IMR-90 (cell line): ENCODE data around the gene PLA2G2E. TPM values are rescaled to one million over a fixed set of nuclear protein-coding genes. Genes with fewer than 3 reads are reported as not detected.

ENCODE experiments used
- ATAC-seq: fragments of 200-7000 bp; cut with Tn5 transposase; 2 replicates; pipeline ENCODE4 v1.9.1; 2020; ENCODE audit warnings: low read depth, mild to moderate bottlenecking, moderate library complexity
- BruUV-seq: library from RNA; stranded (reverse); fragments of 400-500 nt; replicated peaks from 2 replicates; lab custom pipeline; 2021; lab: Mats Ljungman, UMichigan
- CTCF ChIA-PET: fragments of 300-600 bp; formaldehyde crosslinking; extraction: SDS; loops from one replicate; lab custom pipeline; 2021; ENCODE audit warnings: antibody characterized with exemption; lab: Yijun Ruan, JAX
- POLR2A ChIA-PET: fragments of 300-600 bp; sonication (Branson Sonifier 250); formaldehyde crosslinking; loops from one replicate; lab custom pipeline; 2022; ENCODE audit warnings: antibody characterized with exemption; ENCODE audit not compliant: unreplicated experiment; lab: Charles Lee
- DNase-seq: peaks from one replicate; pipeline ENCODE4 v3.0.0; 2013
- H2AFZ ChIP-seq: replicated peaks from 2 replicates; pipeline ENCODE3; 2013; ENCODE audit warnings: low read length, mild to moderate bottlenecking; ENCODE audit not compliant: poor library complexity
- H2AK5ac ChIP-seq: 2 replicates; pipeline ENCODE4 v1.6.1; 2013; ENCODE audit warnings: low read depth, low read length, inconsistent platforms
- H2AK9ac ChIP-seq: replicated peaks from 2 replicates; pipeline ENCODE3; 2013; ENCODE audit warnings: mild to moderate bottlenecking, low read depth, low read length, moderate library complexity; ENCODE audit not compliant: poor library complexity
- H2BK120ac ChIP-seq: 2 replicates; pipeline ENCODE4 v1.6.1; 2013; ENCODE audit warnings: low read depth, low read length, inconsistent platforms
- H2BK15ac ChIP-seq: 3 replicates; pipeline ENCODE4 v1.6.1; 2013; ENCODE audit warnings: low read depth, low read length, inconsistent platforms
- H2BK20ac ChIP-seq: 2 replicates; pipeline ENCODE4 v1.6.1; 2013; ENCODE audit warnings: low read depth, mild to moderate bottlenecking, inconsistent platforms, low read length, moderate library complexity
- H2BK5ac ChIP-seq: 2 replicates; pipeline ENCODE4 v1.6.1; 2013; ENCODE audit warnings: mild to moderate bottlenecking, low read depth, low read length, inconsistent platforms; ENCODE audit not compliant: poor library complexity, severe bottlenecking
- H3K14ac ChIP-seq: replicated peaks from 2 replicates; pipeline ENCODE4 v1.6.1; 2013; ENCODE audit warnings: low read depth, low read length, inconsistent platforms
- H3K18ac ChIP-seq: 2 replicates; pipeline ENCODE4 v1.6.1; 2013; ENCODE audit warnings: low read depth, low read length, control low read depth
- H3K23ac ChIP-seq: 2 replicates; pipeline ENCODE4 v1.6.1; 2013; ENCODE audit warnings: low read depth, low read length, inconsistent platforms
- H3K27ac ChIP-seq: 2 replicates; pipeline ENCODE4 v1.5.1; 2013; ENCODE audit warnings: mild to moderate bottlenecking, control low read depth, low read length; ENCODE audit not compliant: insufficient read depth
- H3K27me3 ChIP-seq: 2 replicates; pipeline ENCODE4 v1.6.1; 2013; ENCODE audit warnings: low read length; ENCODE audit not compliant: control insufficient read depth, insufficient read depth
- H3K36me3 ChIP-seq: 2 replicates; pipeline ENCODE4 v1.6.1; 2013; ENCODE audit warnings: low read length, mixed read lengths; ENCODE audit not compliant: control insufficient read depth, insufficient read depth
- H3K4ac ChIP-seq: 2 replicates; pipeline ENCODE4 v1.6.1; 2013; ENCODE audit warnings: low read depth, low read length, inconsistent platforms
- H3K4me1 ChIP-seq: 2 replicates; pipeline ENCODE4 v1.6.1; 2013; ENCODE audit warnings: low read length, mixed read lengths; ENCODE audit not compliant: control insufficient read depth, insufficient read depth
- H3K4me2 ChIP-seq: 2 replicates; pipeline ENCODE4 v1.6.1; 2013; ENCODE audit warnings: low read depth, mild to moderate bottlenecking, control low read depth, low read length, moderate library complexity
- H3K4me3 ChIP-seq: 2 replicates; pipeline ENCODE4 v1.5.1; 2013; ENCODE audit warnings: low read depth, mild to moderate bottlenecking, control low read depth, low read length, moderate library complexity; ENCODE audit not compliant: insufficient read depth
- H3K56ac ChIP-seq: 2 replicates; pipeline ENCODE4 v1.6.1; 2013; ENCODE audit warnings: low read length, inconsistent platforms; ENCODE audit not compliant: insufficient read depth; ENCODE audit errors: extremely low read depth
- H3K79me1 ChIP-seq, 2 experiments: 2 replicates each; pipeline ENCODE4 v1.6.1; 2013; ENCODE audit warnings: low read length in 2 of 2, inconsistent platforms in 1 of 2, low read depth in 1 of 2
- H3K9ac ChIP-seq: 2 replicates; pipeline ENCODE4 v1.6.1; 2013; ENCODE audit warnings: low read depth, low read length, control low read depth
- H3K9me1 ChIP-seq: 2 replicates; pipeline ENCODE4 v1.6.1; 2013; ENCODE audit warnings: low read length, inconsistent platforms; ENCODE audit not compliant: insufficient read depth
- H3K9me3 ChIP-seq: 2 replicates; pipeline ENCODE4 v1.6.1; 2013; ENCODE audit warnings: low read length; ENCODE audit not compliant: control insufficient read depth, insufficient read depth
- H4K20me1 ChIP-seq: 2 replicates; pipeline ENCODE4 v1.6.1; 2013; ENCODE audit warnings: low read length, inconsistent platforms; ENCODE audit not compliant: insufficient read depth
- H4K5ac ChIP-seq: 2 replicates; pipeline ENCODE4 v1.6.1; 2013; ENCODE audit warnings: mild to moderate bottlenecking, low read depth, low read length, control low read depth
- H4K8ac ChIP-seq, 2 experiments: 2 replicates each; pipeline ENCODE4 v1.6.1; 2013; ENCODE audit warnings: low read depth in 2 of 2, low read length in 2 of 2, control low read depth in 1 of 2, inconsistent platforms in 1 of 2
- H4K91ac ChIP-seq: 2 replicates; pipeline ENCODE4 v1.6.1; 2013; ENCODE audit warnings: low read depth, low read length, inconsistent platforms; ENCODE audit not compliant: insufficient read depth
- MAFK ChIP-seq: IDR thresholded peaks from 2 replicates; pipeline ENCODE4 v1.6.1; 2012; ENCODE audit warnings: low read depth, low read length, improper control_type of control experiment
- MAZ ChIP-seq: IDR thresholded peaks from 2 replicates; pipeline ENCODE4 v1.6.1; 2012; ENCODE audit warnings: low read depth, mild to moderate bottlenecking, low read length, improper control_type of control experiment, moderate library complexity, borderline replicate concordance
- NFE2L2 ChIP-seq: fragments of 150-350 bp; IDR thresholded peaks from 2 replicates; pipeline ENCODE4 v1.6.1; 2016; ENCODE audit warnings: low read depth, mild to moderate bottlenecking, low read length
- WGBS, 2 experiments: methylation state at CpG; one replicate each; pipeline versions ENCODE4 v1.1.5 to v1.1.7; 2013; ENCODE audit warnings: missing lambda C conversion rate in 2 of 2; ENCODE audit not compliant: insufficient read length in 1 of 2; ENCODE audit errors: extremely low coverage in 2 of 2; 5-methylcytosine and 5-hydroxymethylcytosine counted together
- dilution Hi-C: fragments of 300-500 bp; cut with HindIII; formaldehyde crosslinking; loops from one replicate; pipeline ENCODE4 v1.14.3; 2018; ENCODE audit warnings: low sequenced_read_pairs; ENCODE audit not compliant: unreplicated experiment
- in situ Hi-C: fragments of 300-500 bp; cut with MboI; formaldehyde crosslinking; loops from 3 replicates; pipeline ENCODE4 v1.14.3; 2019; ENCODE audit warnings: low sequenced_read_pairs, inconsistent platforms, mixed read lengths
- intact Hi-C: fragments of 100-400 bp; cut with micrococcal nuclease; formaldehyde crosslinking; loops from 2 replicates; pipeline ENCODE4 v1.10.0; 2022
- polyA plus RNA-seq, 3 experiments: library from polyadenylated mRNA; depleted of rRNA; stranded (reverse); fragments of >200 nt; gene quantifications; 2 replicates each; pipeline ENCODE4 v1.2.3, GENCODE V29; 2012; ENCODE audit warnings: low replicate concordance in 1 of 3
- total RNA-seq: library from RNA; depleted of rRNA; stranded (reverse); fragments of >200 nt; gene quantifications from 2 replicates; pipeline ENCODE4 v1.2.3, GENCODE V29; 2012
- TF ChIP-seq, protein P1 (sequence below): fragments of 150-350 bp; IDR thresholded peaks from 2 replicates; pipeline ENCODE4 v1.6.1; 2016; ENCODE audit warnings: low read depth, mild to moderate bottlenecking, low read length, moderate library complexity, borderline replicate concordance

The PLA2G2E gene
- total and polyA plus RNA-seq, 2 of the 4 experiments (the other 2 are of a cell fraction) = not detected

DNA sequence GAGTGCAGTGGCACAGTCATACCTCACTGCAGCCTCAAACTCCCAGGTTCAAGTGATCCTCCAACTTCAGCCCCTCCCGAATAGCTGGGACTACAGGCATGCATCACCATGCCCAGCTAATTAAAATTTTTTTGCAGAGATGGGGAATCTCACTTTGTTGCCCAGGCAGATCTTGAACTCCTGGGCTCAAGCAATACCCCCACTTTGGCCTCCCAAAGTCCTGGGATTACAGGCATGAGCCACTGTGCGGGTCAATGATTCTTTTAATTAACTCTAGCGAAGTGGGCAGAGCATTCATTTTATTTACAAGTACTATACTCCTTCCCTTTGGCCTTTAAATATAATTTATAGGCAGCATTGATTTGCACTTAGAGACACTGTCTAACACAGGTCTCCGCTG is 43.8 kb downstream of the PLA2G2E start:
- ATAC-seq (no peak), DNase-seq (no peak)
- in situ Hi-C loops (no loop called here), dilution Hi-C loops (no loop called here), intact Hi-C loops (loop anchor here (10.0 kb wide), 1 partner anchor 215 kb away; the partner anchor contains the start of gene HTR6)
- Histone ChIP-seq H3K36me3 (no peaks in the 10 kb centered on the region), H4K91ac (no peak overlapping the region), H2BK5ac (no peak overlapping the region), H4K20me1 (peaks cover 17% of the 10 kb centered on the region; the same call in 1 of the 2 replicates), H3K4ac (no peak overlapping the region), H2AFZ (no peak overlapping the region), H3K18ac (no peak overlapping the region), H3K4me2 (no peak overlapping the region), H2BK15ac (no peak overlapping the region), H4K8ac (no peak overlapping the region), H4K5ac (no peak overlapping the region), H2BK120ac (no peak overlapping the region), H3K4me1 (peaks cover 6% of the 10 kb centered on the region), H3K23ac (no peak overlapping the region), H2BK20ac (no peak overlapping the region), H2AK9ac (no peak overlapping the region), H3K14ac (no peak overlapping the region), H3K9me1 (0 out of 2 replicates have a peak, but pooled peaks cover 2% of the 10 kb centered on the region), H3K27me3 (peaks cover 2% of the 10 kb centered on the region; the same call in 1 of the 2 replicates), H3K4me3 (no peak overlapping the region), H3K27ac (no peak overlapping the region), H3K9me3 (no peaks in the 10 kb centered on the region), H3K79me1 (peaks cover 11 to 19% of the 10 kb centered on the region in 2 experiments), H2AK5ac (no peak overlapping the region), H3K9ac (no peak overlapping the region), H3K56ac (no peak overlapping the region)
- no TSS peak for BruUV-seq
- WGBS, 2 experiments = 100% methylated on average over 1 of the region's 4 CpGs; no CpG with 5 or more reads in 1 of the 2 experiments
- POLR2A ChIA-PET = no interaction called here
- CTCF ChIA-PET = no interaction called here
- TF ChIP-seq, protein P1, sequence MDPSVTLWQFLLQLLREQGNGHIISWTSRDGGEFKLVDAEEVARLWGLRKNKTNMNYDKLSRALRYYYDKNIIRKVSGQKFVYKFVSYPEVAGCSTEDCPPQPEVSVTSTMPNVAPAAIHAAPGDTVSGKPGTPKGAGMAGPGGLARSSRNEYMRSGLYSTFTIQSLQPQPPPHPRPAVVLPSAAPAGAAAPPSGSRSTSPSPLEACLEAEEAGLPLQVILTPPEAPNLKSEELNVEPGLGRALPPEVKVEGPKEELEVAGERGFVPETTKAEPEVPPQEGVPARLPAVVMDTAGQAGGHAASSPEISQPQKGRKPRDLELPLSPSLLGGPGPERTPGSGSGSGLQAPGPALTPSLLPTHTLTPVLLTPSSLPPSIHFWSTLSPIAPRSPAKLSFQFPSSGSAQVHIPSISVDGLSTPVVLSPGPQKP = no peak
- no peak for TF ChIP-seq MAFK
- no peak for TF ChIP-seq MAZ
- no peak for TF ChIP-seq NFE2L2
